Brain pericyte (primary cell): ENCODE results near the gene DYSF.

ENCODE experiments used
- DNase-seq: peaks from one replicate; pipeline ENCODE4 v3.0.0-alpha.2; 2012; ENCODE audit warnings: low read depth, low spot score

The DYSF gene

DNA sequence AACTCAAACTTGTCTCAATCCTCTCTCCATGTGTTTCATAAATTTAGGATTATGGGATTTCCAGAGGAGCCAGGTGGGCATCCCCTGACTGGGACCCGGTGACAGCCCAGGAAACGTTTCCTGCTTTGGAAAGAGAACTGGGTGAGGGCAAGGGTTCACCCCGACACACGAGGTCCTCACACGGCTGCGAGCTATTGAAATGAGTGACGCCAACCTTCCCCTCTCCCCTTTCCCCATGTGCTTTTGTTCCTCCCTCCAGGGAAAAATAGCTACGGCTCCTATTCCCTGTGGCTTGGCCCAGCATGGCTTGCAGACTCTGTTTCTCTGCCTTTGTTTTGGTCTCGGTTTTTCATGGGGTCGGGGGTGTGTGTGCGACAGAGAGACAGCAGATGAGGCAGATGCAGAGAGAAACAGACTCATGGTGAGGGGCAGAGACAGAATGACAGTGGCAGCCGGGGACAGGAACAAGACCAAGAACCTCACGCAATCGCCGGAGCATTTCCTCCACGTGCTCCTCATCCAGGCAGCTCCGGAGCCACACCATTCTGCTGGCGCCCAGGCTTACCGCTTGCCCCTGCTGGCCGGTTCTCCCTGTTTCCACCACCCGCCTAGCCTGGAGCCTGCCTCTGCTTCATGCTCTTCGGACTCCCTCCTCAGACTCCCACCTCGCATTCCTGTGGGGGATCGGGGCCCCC, 238.5 kb downstream of the DYSF start:
- DNase-seq: no peak

DNA sequence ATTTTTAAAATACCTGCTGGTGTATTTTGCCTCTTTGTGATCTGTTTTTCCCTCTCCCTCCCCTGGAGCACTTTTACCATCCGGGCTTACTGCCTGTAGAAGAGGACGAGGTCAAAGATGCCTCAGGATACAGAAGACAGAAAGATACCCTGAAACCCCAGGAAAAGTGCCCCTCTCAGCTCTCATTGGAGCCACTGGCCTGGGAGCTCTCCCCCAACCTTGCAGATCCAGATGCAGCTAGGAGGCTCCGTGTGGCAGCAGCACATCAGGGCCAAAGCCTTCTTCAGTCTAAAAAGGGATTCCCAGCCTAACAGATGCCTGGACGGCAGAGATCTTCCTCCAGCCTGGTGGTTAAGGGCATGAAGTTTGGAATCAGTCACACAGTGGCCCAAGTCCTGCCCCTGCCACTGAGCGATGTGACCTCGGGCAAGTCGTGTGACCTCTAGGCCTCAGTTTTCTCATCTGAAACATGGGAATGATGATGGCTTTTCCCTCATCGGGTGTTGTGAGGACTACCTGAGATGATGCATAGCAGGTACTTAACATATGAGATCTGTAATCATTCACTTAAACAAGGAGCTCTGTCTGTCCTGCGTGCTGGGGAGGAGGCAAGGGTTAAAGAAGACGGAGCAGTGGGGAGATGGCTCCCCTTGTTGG, 239.4 kb downstream of the DYSF start:
- DNase-seq: no peak

DNA sequence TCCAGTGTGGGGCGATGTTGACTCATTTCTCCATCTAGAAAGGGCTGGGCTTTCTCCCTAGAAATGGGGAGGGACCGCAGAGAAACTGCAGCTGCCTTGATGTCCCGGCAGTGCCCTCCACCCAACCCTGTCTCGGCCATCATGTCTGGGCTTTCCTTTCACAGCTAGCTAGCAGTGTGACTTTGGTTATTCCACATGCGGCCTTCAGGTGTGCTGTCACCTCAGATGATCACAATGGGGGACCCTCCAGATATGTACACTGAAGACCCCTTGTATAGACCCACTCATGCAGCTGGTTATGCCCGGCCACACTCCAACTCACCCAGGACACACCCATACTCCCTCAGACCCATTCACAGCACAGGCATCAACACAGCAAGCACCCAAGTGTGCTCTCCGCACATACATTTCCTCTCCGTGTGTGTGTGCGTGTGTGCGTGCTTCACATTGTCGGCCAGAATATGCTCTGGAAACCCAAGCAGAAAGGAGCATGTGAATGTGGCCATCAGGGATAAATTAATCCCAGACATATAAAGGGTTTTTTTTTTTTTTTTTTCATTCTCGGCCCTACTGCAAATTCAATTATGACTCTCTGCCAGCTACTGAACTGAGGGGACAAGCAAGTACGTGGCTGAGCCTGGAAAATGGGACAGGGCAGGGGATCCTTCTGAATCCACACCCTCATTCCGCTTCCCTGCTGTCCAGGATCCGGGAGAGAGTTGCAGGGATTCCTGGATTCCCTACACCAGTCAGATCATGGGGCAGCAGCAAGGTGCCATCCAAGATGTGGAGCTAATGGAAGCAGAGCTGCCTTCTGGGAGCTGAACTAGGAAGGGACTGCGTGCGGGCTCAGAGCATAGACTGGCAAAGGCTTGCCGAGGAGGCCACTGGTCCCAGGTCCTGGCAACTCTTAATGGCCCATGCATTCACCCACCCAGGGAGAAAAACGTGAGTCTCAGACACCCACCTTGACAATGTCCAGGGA, 240.2 kb downstream of the DYSF start:
- no peak for DNase-seq

DNA sequence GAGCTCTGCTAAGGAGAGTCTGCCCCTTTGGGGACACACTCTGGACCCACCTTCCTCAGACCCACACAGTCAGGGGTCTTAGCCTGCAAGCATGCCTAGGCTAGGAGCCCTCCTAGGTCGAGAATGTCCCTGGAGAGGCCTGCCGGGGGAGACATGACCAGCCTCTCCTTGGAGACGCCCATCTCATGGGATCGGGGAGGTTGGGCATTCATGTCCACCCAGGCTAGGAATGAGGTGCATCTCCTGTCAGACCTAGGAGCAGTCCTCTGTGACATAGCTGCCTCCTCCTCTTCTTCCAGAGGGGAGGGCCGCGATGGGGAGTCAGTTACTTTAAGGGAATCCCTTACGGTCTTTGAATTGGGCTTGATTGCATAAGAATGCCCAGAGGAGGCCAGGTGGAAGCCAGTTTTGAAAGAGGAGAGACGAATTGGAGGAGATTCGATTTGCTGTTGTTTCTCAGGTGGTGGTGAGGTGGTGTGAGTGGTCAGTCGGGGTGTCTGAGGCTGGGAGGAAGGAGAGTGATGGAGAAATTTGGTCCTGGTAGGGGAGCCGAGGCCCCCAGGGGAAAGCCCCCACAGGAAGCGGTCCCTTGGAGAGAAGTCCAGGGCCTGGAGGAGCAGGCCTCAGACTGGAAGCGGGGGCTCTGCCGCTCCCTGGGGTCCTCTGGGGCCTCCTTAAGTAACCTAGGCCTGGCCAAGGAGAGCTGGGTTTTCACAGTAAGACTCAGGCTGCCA, 241.3 kb downstream of the DYSF start:
- no peak for DNase-seq

DNA sequence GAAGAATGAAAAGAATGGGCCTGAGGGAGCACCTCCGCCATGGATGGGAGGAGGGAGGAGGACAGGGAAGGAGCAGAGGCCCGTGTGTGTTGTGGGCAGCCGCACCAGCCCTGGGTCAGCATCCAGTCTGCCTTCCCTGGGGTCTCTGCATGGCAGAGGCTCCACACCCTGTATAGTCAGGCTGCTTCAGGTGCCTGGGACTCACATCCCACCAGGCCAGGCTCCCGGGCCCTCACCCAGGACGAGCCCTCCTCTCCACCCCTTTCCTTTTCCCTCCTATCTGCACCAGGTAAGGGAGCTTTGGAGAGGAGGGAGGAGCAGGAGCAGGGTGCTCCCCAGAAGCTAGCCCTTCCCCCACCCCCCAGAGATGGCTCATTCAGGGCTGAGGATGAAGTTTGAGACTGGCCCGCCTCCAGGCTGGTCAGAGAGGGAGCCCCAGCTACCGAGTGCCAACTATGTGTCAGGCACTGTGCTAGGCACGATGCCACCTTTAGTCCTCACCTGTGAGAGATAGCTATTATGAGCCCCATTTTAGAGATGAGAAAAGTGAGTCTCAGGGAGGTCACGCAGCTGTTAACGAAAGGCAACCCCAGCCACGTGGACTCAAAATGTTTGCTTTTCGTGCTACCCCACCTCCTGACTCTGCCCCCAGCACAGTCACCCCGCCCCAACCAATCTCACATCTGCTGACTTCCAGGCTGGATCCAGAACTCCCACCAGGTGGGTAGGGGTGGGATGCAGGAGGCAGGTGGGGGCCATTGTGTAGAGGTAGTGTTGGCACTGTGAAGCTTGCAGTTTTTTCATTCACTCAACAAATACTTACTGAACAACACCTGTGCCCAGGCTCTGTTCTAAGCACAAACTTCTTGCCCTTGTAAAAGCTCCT, 242.1 kb downstream of the DYSF start:
- no peak for DNase-seq

DNA sequence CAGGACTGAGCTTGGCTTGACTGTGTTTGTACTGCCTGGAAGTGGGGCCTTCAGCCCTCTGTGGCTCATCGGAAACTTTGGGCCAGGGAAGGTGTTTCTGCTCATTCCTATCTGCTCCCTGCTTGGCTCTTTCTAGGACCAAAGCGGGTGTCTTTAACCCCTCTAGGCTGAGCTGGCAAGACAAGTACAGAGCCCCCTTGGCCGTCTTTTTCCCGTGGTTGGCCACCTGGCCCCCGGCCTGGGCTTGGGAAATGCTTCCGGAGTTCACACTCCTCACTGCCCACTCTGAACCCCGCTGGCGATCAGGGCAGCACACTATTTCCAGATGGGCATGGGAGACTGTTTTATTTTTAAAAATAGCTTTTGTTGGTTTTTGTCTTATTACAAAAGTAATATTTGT, 243.0 kb downstream of the DYSF start:
- no peak for DNase-seq

DNA sequence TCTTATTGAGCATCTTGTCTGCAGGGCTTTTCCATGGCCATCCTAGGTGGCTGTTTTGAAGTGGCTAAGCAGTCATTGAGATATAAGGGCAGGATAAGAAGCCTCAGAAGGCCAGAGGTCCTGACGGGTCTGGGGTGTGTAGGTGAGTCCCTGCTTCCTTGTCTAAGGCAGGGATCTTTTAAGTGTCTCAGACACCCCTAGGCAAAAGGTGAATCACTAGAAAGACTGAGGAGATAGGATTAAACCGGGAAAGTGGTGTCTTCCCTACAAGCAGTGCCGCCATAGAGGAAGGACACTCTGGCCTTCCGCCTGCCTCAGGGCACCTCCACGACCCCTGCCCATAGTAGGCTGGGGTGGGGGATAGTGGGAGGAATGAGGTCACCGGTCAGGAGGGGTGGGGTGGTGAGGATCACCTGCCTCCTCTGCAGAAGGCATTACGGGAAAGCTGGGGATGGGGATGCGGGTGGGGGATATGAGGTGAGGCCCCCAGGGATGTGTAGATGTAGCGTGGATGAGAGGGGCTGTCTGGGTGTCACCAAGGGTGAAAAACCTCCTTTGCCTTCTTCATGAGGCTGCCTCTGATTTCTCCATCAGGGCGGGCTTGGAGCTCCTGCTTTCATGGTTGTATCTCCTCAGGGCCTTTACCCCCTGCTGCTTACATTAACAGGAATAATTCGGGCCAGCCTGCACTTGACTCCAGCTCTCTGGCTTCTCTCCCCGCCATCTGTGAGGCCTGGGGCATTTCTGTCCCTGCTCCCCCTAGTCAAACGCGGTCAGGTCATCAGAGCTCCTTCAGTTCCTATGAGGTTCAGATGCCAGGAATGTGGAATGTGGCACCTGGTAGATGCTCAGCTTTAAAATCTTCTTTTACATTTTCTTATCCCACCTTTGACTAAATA, 244.0 kb downstream of the DYSF start:
- DNase-seq: no peak

DNA sequence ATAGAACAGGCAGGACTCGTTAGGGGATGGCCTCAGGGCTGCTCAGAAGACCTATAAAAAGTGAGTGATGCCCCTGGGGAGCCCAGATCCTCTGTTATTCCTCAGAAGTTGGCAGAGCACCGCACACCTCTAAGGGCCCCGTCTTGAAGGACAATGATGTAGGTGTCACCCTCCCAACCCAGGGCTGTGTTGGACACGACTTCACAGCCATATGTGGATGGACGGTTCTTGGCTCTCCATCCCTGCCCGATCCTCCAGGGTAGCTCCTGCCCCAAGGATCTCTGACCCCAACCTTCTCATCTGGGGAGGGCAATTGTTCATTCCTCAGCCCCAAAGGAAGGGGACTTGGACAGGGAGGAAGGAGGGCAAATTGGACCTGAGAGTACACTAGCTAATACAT, 246.1 kb downstream of the DYSF start:
- no peak for DNase-seq

DNA sequence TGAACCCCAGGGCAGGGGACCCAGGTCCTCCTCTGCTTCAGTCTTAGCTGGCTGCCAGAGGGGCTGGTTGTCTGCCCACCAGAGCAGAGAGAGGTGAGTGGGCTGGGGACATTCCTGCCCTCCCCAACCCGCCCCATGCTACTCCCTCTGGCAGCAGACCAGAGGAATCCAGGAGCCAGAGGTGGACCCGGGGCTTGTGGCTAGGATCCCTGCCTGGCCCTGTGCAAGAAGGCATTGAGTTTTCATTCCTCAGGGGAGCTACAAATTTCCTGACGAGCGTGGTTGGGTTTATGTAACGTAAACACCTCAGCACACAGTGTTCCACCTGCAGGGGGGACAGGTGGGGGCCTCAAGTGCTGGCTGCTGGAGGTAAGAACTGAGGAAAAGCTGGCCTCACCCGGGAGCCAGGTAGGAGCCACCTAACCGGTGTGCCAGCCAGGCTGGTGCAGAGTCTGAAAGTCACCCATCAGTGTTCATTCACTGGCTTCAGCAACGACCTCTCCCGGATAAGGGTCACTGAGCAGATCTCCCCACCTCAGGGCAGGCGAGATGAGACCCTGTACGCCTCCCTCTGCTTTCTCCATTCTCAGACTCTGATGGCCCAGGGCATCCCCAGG, 246.8 kb downstream of the DYSF start:
- no peak for DNase-seq

DNA sequence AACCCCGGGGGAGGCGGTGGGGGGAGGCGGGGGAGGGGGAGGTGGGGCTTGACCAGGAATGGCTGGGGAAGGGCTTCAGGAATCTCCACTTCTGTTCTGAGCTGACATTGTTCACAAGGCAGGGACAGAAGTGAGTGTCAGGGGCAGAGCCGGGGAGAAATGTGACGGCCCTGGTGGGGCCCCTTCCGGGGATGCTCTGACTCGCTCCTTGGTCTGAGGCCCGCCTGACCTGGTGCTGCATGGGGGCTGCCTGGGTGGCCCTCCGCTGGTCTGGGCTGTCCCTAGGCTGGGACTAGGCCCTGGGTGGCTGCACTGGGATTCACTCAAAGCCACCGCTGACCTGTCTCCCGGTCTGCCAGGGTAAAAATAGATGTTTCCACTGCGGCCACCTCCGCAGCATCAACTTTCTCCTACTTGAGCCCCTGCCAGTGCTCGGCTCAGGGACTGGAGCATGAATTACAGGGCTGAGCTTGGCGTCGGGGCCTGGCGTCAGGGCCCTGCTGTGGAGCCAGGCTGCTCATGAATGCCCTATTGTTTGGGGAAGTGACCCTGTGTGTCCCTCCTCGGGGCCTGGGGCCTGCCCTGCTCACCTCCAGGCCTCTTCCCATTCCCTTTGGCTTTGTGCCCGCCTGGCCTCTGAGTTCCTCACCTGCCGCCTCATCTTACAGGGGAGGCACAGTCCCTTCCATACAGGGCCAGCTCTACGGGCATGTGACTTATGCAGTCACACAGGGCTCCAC, 247.5 kb downstream of the DYSF start:
- DNase-seq: no peak

DNA sequence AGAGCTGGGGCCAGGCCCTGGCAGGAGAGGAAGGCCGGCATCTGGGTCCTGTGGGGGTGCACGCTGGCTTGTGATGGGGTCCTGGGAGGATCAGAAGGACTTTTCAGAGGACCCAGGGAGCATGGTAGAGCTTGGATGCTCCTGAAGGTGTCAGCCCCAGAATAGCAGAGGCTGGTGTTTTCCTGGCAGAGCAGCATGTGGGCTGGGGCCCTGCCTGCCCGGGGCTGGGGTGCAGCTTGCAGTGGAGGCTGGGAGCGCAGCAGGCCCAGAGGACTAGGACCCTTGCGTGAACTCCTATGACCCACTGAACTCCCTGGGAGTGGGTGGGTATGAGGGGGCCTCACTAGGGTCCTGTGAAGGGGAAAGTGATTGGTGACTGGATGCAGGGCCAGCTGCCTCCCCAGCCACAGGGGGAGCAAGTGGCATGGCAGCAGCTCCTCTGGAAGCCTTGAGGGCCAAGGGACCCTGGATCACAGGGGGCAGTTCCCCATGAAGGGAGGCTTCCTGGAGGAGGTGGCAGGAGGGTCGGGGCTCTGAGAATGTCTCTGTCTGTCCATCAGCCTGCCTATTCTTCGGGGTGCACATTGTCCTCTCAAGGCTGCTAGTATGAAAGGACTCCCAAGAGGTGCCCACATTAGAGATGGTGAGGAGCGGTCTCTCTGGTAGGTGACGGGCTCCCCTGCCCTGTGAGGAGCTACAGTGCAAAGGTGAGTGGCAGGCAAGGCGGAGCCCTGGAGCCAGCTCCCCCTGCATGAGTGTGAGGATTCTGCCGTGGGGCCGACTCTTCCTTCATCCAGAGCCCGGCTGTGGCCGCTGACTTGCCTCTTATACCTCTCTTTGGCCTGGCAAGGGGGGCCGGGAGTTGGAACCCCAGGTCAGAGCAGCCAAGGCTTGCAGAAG, 249.0 kb downstream of the DYSF start:
- DNase-seq: no peak

DNA sequence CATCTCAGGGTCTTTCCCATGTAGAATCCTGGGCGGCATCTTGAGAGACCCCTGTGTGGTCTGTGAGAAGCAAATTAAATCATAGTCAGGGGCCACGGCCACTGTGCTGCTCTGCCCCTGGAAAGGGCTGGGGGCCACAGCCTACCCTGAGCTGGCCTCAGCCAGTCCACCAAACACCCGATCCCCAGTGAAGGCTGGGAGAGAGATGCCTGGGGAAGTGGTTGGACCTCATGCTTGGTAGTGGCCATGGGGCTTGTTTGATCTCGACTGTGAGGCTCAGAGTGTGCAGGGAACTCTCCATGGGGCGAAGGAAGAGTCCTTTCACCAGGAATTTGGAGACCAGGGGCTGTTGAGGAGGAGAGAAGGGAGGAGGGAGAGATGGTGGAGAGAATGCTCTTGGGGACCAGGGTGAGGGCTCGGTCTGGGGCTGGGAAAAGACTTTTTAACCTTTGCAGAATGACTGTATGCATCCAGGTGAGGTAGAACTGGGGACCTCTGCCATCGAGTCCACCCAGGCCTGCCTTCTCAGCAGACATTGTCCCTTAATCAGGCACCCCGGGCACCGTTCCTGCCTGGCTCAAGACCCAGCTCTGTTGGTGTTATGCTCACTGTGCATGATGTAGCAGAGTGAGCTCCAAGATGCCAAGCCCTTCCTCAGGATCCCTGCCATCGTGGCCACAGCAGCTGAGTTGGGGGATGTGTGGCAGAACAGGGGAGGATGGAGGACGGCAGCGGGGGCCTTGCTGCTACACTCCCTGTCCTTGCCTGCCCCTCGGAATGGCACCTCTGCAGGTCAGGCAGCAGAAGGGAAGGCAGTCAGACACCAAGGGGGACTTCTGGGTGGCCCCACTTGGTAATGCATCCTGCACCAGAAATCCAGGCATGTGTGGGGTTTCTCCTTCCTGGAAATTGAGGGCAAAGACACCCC, 249.9 kb downstream of the DYSF start:
- no peak for DNase-seq

DNA sequence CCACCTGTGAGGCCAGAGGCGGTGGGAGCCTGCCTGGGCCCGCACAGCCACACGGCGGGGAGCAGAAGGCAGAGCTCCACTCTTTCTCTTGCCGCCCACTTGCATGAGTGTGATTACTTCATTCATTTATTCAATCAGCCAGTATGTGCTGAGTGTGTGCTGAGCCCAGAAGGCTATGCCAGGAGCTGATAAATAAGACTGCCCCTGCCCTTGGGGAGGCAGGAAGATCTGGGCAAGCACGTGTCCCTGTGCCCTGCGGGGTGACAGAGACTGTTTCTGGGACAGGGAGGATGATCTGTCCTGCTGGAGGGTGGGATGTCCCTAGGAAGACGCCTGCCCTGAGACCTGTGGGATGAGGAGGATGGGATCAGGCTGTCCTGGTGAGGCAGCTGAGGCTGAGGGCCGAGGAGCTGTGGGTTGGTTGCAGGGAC, 250.8 kb downstream of the DYSF start:
- no peak for DNase-seq

DNA sequence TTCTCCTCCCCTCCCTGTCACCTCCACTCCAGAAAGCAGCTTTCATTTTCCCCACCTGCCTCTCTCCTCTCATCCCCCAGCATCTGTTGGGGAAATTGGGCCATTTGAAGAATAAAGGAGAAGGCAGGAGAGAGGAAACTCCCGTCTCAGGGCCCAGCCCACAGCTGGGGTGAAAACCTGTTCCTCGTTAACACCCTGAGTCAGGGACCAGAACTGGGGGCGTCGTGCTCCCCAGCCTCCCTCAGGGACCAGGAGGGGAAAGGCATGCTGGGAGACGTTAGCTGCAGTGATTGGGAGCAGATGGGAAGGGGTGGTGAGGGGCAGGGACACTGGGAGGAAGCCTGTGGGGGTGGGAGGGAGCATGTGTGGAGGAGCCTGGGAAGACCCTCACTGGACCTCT, 251.3 kb downstream of the DYSF start:
- DNase-seq: no peak

DNA sequence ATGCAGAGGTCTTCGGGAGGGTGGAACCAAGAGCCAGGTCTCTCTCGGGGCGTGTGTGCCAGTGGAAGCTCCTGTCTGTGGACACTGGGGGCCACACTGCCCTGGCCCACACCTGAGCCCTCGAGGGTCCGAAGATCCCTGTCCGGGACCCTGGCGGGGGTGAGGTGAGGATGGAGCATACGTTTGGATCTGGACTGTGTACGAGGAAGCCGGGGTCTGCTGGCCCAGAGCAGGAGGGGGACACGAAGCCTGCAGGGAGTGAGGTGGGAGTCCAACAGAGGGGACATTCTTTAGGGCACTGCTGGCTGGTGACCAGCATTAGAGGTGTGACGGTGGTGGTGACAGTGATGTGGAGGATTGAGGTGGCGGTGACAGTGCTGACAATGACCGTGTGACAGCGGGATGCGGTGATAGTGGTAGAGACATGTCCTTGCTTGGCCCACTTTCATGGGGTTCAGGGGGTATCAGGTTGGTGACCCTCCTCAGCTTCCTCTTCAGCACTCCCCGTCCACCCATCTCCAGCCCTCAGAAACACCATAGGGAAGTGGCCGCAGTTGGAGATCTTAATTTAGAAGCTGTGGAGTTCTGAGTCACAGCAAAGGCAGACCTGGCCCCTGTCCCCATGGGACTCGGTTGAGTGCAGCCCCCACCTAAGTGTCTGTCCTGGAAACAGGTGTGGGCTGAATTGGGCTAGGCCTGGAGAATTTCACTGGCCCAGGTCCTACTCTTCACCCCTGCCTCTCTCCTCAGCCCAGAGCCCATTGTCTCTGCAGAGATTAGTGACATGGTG, 252.0 kb downstream of the DYSF start:
- DNase-seq: no peak

DNA sequence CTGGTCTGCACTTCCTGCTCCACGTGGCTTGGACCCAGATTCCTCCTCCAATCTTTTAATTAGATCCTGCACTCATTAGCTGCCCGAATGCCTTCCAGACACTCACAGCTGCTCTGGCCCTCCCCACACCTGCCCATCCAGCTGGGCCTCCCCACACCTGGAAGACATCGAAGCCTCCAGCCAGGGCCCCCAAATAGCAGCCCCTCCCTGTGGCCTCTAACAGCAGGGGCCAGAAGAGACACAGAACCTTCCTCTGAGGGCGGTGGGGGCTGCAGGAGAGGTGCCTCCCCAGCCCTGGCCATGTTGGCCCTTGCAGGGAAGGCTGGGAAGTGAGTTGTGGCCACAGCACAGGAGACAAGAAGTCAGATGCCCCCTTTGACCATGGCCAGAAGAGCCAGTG, 252.8 kb downstream of the DYSF start:
- DNase-seq: no peak
